Kidney (tissue), 14 donors: ENCODE measurements around the gene SH3RF2. TPM values are rescaled to one million over a fixed set of nuclear protein-coding genes. Genes with fewer than 3 reads are reported as not detected.

Source experiments
- DNase-seq, 5 donors: peaks; one replicate each; pipeline ENCODE4 v3.0.0-alpha.2; 2013 to 2020
- FAIRE-seq: peaks from 2 replicates; lab custom pipeline; 2012; peaks lifted over from hg19 to GRCh38; lab: Jason Lieb, UNC
- H3K27ac ChIP-seq, 2 donors: one replicate each; pipeline ENCODE4 v1.7.0; 2013; ENCODE audit warnings: low read depth in 2 of 2, low read length in 2 of 2, inconsistent platforms in 1 of 2
- H3K27me3 ChIP-seq: one replicate; pipeline ENCODE4 v1.7.1; 2013; ENCODE audit warnings: low read length, inconsistent platforms; ENCODE audit not compliant: control insufficient read depth, insufficient read depth
- H3K36me3 ChIP-seq, 3 donors: one replicate each; pipeline versions ENCODE4 v1.7.0 to v1.7.1; 2013; ENCODE audit warnings: low read length in 3 of 3, control low read depth in 1 of 3, inconsistent platforms in 1 of 3; ENCODE audit not compliant: insufficient read depth in 3 of 3, control insufficient read depth in 2 of 3
- H3K4me1 ChIP-seq, 3 donors: one replicate each; pipeline versions ENCODE4 v1.7.0 to v1.7.1; 2013; ENCODE audit warnings: low read length in 3 of 3, inconsistent platforms in 1 of 3, low read depth in 1 of 3; ENCODE audit not compliant: control insufficient read depth in 2 of 3, insufficient read depth in 2 of 3
- H3K4me3 ChIP-seq, 3 donors: one replicate each; pipeline versions ENCODE4 v1.7.0 to v1.8.1; 2013; ENCODE audit warnings: low read length in 3 of 3, control low read depth in 1 of 3, inconsistent platforms in 1 of 3
- H3K9ac ChIP-seq, 3 donors: one replicate each; pipeline versions ENCODE4 v1.7.0 to v1.7.1; 2013; ENCODE audit warnings: low read length in 3 of 3, control low read depth in 1 of 3, inconsistent platforms in 1 of 3
- H3K9me3 ChIP-seq, 3 donors: one replicate each; pipeline versions ENCODE4 v1.7.0 to v1.7.1; 2013; ENCODE audit warnings: low read length in 3 of 3, control low read depth in 1 of 3, inconsistent platforms in 1 of 3; ENCODE audit not compliant: control insufficient read depth in 2 of 3, insufficient read depth in 1 of 3
- CTCF ChIP-seq: IDR thresholded peaks from 3 replicates; pipeline ENCODE4 v1.5.1; 2012; ENCODE audit warnings: mild to moderate bottlenecking, moderate library complexity, borderline replicate concordance; ENCODE audit not compliant: insufficient read depth; ENCODE audit errors: extremely low read depth
- intact Hi-C: fragments of 100-400 bp; cut with DNase I; formaldehyde crosslinking; loops from one replicate; pipeline ENCODE4 v1.11.1; 2022
- polyA plus RNA-seq: library from polyadenylated mRNA; stranded (reverse); fragments of 350-450 nt; fragmentation: Illumina TruSeq; extraction: RNeasy Lipid Tissue Mini Kit (QIAGEN cat#74804); gene quantifications from one replicate; pipeline ENCODE4 v1.2.3, GENCODE V29; 2014; ENCODE audit warnings: low read depth, low replicate concordance; ENCODE audit not compliant: insufficient read depth
- total RNA-seq: library from RNA; stranded (reverse); fragmentation: NEBNext Ultra II Directional; extraction: Animal tissue kit (Norgen Biotek cat#: 25700); gene quantifications from one replicate; pipeline ENCODE4 v1.2.1, GENCODE V29; 2021
- donor health status: control.
- donor health status: control.
- donor health status: control.
- donor health status: control.
- donor health status: control.
- donor health status: DM: yes; HTN: yes; CAD: no.
- donor health status: Normal renal cell carcinoma (clear cell type).

The SH3RF2 gene
- total and polyA plus RNA-seq, 2 donors from 2014 or later = 1.3 to 4.9 TPM

GRCh38 chr5:145921211-145921610 is 15.2 kb upstream of the SH3RF2 start:
- no peak for DNase-seq
- H3K9me3 ChIP-seq = no peaks in the 10 kb centered on the region
- H3K4me3 ChIP-seq = no peak overlapping the region
- H3K36me3 ChIP-seq = no peaks in the 10 kb centered on the region
- no peak overlapping the region for H3K27ac ChIP-seq
- no peak for TF ChIP-seq CTCF
- no peaks in the 10 kb centered on the region for H3K27me3 ChIP-seq
- H3K4me1 ChIP-seq = no peaks in the 10 kb centered on the region
- intact Hi-C loops = no loop called here
- FAIRE-seq = no peak
- no peak overlapping the region for H3K9ac ChIP-seq

DNA sequence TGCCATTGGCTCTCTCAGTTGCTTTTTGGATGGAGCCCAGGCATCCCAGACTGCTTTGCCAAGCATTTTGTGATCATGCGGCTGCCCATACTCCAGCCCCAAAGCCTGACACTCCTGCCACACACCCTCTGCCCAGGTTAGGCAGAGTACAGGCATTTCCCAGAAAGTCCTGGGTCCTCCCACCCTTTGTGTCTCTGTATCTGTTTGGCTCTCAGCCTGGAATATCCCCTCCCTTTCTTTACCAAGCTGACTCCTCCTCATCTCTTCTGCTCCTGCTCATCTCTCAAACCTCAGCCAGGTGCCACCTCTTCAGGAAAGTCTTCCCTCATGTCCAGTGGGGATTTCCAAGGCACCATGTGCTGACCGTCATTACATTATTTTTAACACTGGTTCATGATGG is 14.3 kb upstream of the SH3RF2 start:
- H3K4me1 ChIP-seq = no peaks in the 10 kb centered on the region
- no peak overlapping the region for H3K9ac ChIP-seq
- no peaks in the 10 kb centered on the region for H3K27me3 ChIP-seq
- DNase-seq = no peak
- no peak overlapping the region for H3K27ac ChIP-seq
- no peaks in the 10 kb centered on the region for H3K36me3 ChIP-seq
- FAIRE-seq = no peak
- H3K4me3 ChIP-seq = no peak overlapping the region
- no peaks in the 10 kb centered on the region for H3K9me3 ChIP-seq
- intact Hi-C loops = no loop called here
- no peak for TF ChIP-seq CTCF

DNA sequence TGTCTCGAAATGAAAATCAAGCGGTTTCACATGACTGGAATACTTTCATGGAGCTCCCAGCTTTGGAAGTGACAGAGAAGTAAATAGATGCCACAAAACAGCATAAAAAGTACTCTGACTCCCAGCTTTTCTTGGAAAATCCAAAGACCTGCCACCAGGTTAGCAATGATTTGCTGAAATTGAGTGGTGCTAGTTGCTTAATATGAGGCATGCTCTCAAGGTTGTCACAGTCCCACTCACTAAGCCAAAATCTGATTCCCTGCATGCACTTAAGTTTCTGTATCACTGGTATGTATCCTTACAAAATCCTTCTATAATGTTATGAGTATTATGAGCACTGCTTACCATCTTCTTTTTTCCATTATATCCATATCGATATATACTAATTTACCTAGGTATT is 13.0 kb upstream of the SH3RF2 start:
- no peak for DNase-seq
- Histone ChIP-seq H3K27me3 (no peaks in the 10 kb centered on the region), H3K27ac (no peak overlapping the region), H3K9ac (no peak overlapping the region), H3K9me3 (no peaks in the 10 kb centered on the region), H3K4me1 (no peaks in the 10 kb centered on the region), H3K4me3 (no peak overlapping the region), H3K36me3 (no peaks in the 10 kb centered on the region)
- no peak for TF ChIP-seq CTCF
- FAIRE-seq = no peak
- intact Hi-C loops = no loop called here

DNA sequence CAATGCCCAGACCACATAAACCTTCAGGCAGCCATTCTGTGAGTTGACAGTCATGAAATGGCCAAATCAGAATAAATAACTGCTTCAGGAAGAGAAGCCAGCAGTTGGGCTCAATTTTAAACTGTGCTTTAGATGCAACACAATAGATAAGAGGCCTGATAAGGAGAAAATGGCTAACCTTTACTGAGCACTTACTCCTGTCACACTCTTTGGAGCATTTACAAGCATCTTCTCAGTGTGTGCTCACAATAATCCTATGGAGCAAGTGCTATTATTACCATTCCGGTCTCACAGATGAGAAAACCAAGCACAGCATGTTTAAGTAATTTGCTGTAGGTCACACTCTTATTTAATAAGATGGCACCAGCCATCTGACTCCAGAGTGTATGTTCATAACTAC is 11.5 kb upstream of the SH3RF2 start:
- Histone ChIP-seq H3K4me1 (no peaks in the 10 kb centered on the region), H3K36me3 (no peaks in the 10 kb centered on the region), H3K9ac (no peak overlapping the region), H3K27me3 (no peaks in the 10 kb centered on the region), H3K27ac (no peak overlapping the region), H3K4me3 (no peak overlapping the region), H3K9me3 (no peaks in the 10 kb centered on the region)
- no peak for TF ChIP-seq CTCF
- DNase-seq = no peak
- FAIRE-seq = no peak
- intact Hi-C loops = no loop called here
